ENCODE results near the gene BRAT1. TPM values are rescaled to one million over a fixed set of nuclear protein-coding genes. Genes with fewer than 3 reads are reported as not detected.

Gene BRAT1
- total and polyA plus RNA-seq, 8 donors = 16.3 to 119 (median 27.4) TPM

- Histone ChIP-seq H3K27me3 (peaks cover 0 to 6% (median 0%) of the 10 kb centered on the region in 3 donors), H3K27ac (no peak overlapping the region), H3K4me3 (no peak overlapping the region), H3K4me1 (peaks cover 10 to 29% (median 20%) of the 10 kb centered on the region in 4 donors), H3K9me3 (no peaks in the 10 kb centered on the region), H3K36me3 (no peaks in the 10 kb centered on the region)
- TF ChIP-seq POLR2A (IDR thresholded peaks at IDR 0.05) (no peak), CTCF (IDR thresholded peaks at IDR 0.05) (no peak), POLR2AphosphoS5 (IDR thresholded peaks at IDR 0.05) (no peak), EP300 (IDR thresholded peaks at IDR 0.05) (no peak)
- DNase-seq = no peak
- intact Hi-C loops (cut with DNase I; ENCODE audit: low total_unique reads) = no loop called here
- WGBS, 5 donors = 81 to 85% (median 82%) methylated on average over 5 to 14 of the region's 14 CpGs
These were observed 49.9 kb downstream of the BRAT1 start for GRCh38 chr7:2505401-2505800.

DNA sequence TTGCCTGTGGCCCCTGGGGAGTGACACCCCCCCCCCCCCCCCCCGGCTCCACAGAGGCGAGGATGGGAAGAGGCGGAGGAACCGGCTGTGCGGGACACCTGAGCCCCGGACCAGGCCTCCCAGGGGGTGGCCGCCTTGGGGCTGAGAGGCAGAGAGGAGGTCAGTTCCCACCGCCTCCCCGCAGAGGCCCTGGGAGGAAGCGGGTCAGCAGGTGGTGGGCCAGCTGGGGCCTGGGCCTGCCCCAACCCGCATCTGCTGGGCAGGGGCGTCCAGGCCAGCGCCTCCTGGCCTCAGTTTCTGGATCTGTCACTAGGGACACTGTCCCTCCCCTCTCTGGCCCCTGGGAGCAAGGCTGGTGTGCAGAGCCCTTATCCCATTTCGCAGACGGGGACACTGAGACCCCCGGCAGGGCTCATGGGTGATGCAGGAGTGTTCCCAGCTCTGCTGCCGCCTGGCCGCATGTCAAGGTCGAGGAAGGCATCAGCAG is 50.4 kb downstream of the BRAT1 start:
- Histone ChIP-seq H3K27ac (no peak overlapping the region), H3K36me3 (no peaks in the 10 kb centered on the region), H3K4me3 (no peak overlapping the region), H3K9me3 (no peaks in the 10 kb centered on the region), H3K4me1 (peaks cover 5 to 24% (median 16%) of the 10 kb centered on the region in 4 donors), H3K27me3 (peaks cover 0 to 6% (median 0%) of the 10 kb centered on the region in 3 donors)
- no peak for DNase-seq
- TF ChIP-seq POLR2AphosphoS5 (IDR thresholded peaks at IDR 0.05) (no peak), POLR2A (IDR thresholded peaks at IDR 0.05) (no peak)
- WGBS, 5 donors = 86 to 95% (median 91%) methylated on average over 13 to 19 of the region's 19 CpGs
- intact Hi-C loops (cut with DNase I; ENCODE audit: low total_unique reads) = no loop called here

GRCh38 chr7:2504128-2504888 is 51.0 kb downstream of the BRAT1 start:
- peaks cover 5 to 18% (median 10%) of the 10 kb centered on the region in 4 donors for H3K4me1 ChIP-seq
- H3K27ac ChIP-seq = no peak overlapping the region
- WGBS, 5 donors = 88 to 94% (median 90%) methylated on average over 7 to 21 of the region's 21 CpGs

GRCh38 chr7:2503056-2503941 is 52.0 kb downstream of the BRAT1 start:
- Histone ChIP-seq H3K4me1 (peaks cover 0 to 9% (median 4%) of the 10 kb centered on the region in 4 donors), H3K9me3 (no peaks in the 10 kb centered on the region), H3K27me3 (peaks cover 0 to 14% (median 0%) of the 10 kb centered on the region in 3 donors), H3K27ac (no peak overlapping the region), H3K4me3 (no peak overlapping the region), H3K36me3 (no peaks in the 10 kb centered on the region)
- TF ChIP-seq POLR2AphosphoS5 (IDR thresholded peaks at IDR 0.05) (no peak), CTCF (IDR thresholded peaks at IDR 0.05) (no peak), EP300 (IDR thresholded peaks at IDR 0.05) (no peak), POLR2A (IDR thresholded peaks at IDR 0.05) (no peak)
- intact Hi-C loops (cut with DNase I; ENCODE audit: low total_unique reads) = no loop called here
- peak in 1 of 2 donors; percentile 71 for DNase-seq
- 54 to 80% (median 71%) methylated on average over 17 to 25 of the region's 25 CpGs for WGBS, 5 donors

More at GRCh38 chr7:2504128-2504888, 51.0 kb downstream of the BRAT1 start:
- no peaks in the 10 kb centered on the region for H3K36me3 ChIP-seq
- H3K4me3 ChIP-seq = no peak overlapping the region
- no peak for DNase-seq
- H3K9me3 ChIP-seq = no peaks in the 10 kb centered on the region
- H3K27me3 ChIP-seq = peaks cover 0 to 6% (median 0%) of the 10 kb centered on the region in 3 donors
- intact Hi-C loops (cut with DNase I; ENCODE audit: low total_unique reads) = no loop called here
- TF ChIP-seq EP300 (IDR thresholded peaks at IDR 0.05) (no peak), POLR2A (IDR thresholded peaks at IDR 0.05) (no peak), POLR2AphosphoS5 (IDR thresholded peaks at IDR 0.05) (no peak), CTCF (IDR thresholded peaks at IDR 0.05) (no peak)
